Measurements from ENCODE around the gene PRKAR1B.
"Not testable (repeated sequence)": the region's sequence is repeated elsewhere in the genome, so short reads cannot be mapped to it uniquely, and the experiment has no call there.

Gene PRKAR1B

DNA sequence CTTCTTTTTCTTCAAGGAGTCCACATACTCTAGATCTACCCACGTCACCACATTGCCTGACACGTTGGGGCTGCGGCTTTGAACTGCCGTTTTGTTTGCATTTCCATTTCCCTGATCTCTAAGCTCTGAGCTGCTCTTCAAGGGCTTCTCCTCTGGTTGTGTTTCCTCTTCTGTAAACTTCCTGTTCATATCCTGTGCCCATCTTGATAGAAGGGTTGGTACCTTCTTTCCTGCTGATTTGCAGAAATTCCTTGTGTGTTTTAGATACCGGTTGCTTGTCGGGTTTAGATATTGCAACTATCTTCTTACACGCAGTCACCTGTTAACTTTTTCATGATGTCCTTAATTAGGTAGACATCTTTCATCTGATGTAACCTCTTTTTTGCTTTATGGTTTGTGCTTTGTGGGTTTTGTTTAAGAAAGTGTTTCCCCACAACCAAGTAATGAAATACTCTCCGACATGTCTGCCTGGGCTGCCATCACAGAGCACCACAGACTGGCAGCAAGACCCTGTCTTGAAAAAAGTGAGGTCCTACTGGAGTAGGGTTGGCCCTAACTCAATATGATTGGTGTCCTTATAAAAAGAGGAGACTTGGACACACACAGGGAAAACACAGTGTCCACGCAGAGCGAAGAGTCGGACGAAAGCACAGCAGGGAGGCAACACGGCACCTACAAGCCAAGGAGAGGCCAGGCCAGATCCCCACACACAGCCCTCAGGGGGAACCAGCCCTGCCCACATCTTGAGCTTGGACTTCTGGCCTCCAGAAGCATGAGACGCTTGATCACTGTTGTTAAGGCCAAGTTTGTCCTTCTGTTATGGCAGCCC is 108.3 kb downstream of the PRKAR1B start:
- DNase-seq: no peak

DNA sequence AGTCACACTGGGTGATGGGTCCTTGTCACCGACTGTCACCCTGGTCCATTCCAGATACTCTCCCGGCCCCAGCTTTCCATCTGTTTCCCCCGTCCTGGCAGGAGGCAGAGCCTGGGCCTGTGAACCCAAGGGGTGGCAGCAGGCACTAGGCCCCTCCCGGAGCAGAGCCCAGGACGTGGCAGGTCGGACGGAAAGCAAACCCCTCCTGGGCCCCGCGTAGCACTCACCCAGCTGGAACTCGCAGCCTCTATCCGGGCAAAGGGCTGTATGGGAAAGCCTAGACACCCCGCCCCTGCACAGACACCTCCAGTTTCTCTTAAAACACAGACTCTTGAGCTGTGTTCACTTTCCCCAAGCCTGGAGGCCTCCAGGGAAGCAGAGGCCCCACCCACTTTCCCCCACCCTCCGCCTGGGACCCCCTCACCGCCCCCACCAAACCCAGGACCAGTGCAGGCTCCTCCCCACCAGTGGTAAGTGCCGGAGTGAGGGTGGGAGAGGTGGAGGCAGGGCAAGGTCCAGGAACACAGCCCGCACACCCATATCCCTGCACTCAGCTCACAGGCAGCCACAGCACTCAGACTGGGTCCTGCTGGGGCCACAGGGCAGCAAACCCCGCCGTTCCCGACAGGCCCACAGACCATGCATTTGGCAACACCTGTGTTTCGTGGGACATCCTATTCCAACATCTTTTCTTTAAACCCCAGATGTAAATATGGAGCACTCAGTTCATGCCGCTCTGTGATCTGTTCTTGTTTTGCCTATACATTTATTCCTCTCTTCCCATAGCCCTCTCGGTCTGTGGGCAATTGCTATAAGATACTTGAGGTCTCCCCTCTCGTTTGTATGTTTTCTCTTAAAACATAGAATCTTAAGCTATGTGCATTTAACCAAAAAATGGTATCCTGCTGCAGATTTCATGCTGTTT is 109.2 kb downstream of the PRKAR1B start:
- no peak for DNase-seq

DNA sequence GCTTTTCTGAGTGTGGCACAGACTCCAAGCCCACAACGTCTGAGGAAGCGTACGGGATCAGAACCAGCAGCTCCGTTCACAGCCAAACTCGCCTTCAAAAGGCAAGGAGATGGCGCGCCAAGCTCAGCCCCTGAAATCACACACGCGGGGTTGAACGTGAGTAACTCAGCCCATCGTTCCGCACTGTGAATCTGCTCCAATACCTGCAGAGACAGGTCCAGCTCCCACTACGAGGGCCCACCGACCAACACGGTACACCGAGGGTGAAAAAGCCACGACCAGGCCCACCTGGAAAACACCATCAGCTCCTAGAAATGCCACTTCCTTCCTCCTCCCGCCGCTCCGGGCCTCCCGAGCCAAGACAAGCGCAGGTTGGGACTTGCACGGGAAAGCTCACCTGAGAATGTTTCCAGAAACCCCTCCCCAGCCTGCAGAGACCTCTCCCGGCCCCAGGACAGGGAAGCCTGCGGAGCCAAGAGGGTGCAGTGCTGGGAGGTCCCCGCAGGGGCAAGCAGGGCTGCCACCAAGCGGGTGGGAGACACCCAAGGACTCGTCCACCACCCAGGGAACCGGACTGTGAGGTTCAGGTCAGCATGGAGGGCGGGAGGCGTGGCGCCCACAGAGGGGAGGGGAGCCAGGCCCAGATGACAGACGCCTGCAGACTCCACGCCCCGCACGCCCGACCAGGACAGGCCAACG is 113.5 kb downstream of the PRKAR1B start:
- no peak for DNase-seq

DNA sequence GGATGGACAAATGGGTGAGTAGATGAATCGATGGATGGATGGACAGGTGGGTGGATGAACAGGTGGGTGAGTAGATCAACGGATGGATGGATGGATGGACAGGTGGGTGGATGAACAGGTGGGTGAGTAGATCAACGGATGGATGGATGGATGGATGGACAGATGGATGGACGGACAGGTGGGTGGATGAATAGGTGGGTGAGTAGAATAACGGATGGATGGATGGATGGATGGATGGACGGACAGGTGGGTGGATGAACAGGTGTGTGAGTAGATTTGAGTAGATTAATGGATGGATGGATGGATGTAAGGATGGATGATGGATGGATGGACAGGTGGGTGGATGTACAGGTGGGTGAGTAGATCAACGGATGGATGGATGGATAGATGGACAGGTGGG is 115.2 kb downstream of the PRKAR1B start:
- not testable (repeated sequence) for DNase-seq

DNA sequence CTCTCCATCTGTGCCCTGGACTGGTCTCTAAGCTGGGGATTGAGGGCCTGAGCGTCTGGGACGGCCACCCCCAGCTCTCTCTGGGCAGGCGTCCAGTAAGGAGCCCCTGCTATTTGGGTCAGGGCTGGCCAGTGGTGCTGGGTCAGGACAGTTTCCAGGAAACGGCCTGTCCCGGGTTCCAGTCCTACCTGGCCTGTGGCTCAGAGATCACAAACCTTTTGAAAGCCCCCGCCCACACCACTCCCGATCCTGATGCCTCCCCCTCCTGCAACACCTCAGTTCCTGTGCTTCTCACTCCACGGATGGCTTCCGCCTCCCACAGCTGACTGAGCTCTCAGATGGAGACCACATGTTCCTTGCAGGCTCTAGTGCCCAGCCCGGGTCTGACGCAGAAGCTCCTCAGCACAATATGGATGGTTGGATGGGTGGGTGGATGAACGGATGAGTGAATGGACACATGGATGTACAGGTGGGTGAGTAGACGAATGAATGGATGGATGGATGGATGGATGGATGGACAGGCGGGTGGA is 115.7 kb downstream of the PRKAR1B start:
- no peak for DNase-seq

DNA sequence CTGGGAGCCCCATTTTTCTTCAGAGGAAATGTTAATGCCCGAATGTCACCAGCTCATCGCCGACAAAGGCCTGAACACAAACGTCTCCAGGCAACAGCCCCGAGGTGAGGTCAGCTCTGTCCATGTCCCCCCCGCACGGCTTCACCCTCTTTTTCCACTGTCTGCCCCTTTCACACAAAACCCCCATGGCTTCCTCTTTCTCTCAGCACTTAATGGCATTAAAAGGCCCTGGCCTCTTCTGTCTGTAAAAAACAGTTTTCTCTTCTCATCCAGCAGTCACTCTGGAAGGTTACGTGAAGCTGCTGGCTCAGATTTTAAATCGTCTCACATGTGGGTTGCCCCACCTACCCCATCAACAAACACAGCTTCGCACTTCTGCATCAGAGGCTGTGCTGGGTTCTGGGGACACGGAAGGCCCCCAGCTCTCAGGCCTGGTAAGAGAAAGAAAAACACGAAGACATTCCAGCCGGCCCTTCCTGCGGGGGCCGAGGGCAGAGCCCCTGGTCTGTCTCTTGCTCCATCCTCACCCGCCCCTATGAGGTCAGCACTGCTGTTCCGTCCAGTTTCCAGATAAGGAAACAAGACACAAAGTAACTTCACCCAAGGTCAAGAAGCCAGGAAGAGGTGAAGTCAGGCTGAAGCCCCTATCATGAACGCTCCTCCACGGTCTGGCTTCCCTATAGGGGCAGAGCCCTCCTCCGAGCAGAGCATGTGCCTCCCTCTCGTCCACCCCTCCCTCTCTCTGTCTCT is 116.4 kb downstream of the PRKAR1B start:
- no peak for DNase-seq

DNA sequence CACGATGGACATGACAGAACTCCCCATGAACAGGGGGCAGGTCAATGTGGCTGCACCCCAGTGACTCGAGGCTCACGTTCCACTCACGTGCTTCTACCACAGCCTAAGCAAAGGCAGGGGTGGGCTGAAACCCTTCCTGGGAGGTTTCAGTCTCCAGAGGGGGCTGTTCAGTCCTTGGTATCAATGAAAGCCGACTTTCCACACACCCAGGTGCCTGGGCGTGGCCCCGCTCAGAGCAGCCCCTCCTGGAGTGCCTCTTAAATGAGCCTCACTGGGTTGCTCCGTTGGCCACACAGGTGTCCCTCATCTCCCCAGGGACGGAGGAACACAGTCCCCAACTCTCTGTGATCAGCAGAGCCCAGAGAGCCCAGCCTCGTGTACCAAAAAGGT is 116.9 kb downstream of the PRKAR1B start:
- DNase-seq: no peak

DNA sequence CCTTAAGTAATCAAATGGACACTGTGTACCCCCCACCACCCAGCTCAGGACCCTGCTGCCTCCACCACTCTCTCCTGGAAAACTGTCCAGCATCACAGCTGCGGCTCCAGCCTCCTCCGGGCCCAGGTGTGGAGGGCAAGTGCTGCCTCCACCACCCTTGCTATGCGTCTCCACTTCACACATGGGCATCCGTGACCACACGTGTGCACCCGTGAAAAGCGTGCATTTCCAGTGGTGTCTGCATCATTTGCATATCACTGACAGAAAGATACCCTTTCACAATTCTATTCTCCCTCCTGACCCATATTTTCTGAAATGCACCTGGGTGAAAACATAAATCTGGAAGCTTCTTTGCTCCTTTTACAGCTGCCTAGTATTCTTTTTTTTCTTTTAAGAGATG is 117.7 kb downstream of the PRKAR1B start:
- DNase-seq: no peak

DNA sequence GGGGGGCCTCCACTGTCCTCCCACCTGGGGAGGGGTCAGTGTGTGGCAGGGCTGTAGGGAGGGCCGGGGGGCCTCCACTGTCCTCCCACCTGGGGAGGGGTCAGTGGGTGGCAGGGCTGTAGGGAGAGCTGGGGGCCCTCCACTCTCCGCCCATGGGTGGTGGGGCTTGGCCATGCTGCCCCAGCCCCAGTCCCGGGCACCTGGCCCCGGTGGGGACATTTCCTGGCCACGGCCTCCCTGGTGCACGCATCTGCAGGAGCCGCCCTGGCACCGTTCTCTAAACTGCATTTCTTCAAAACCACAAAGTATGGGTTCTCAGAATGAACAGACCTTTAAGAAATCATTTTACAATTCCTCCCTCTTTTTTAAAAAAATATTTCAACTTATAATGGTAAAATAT is 118.1 kb downstream of the PRKAR1B start:
- no peak for DNase-seq

DNA sequence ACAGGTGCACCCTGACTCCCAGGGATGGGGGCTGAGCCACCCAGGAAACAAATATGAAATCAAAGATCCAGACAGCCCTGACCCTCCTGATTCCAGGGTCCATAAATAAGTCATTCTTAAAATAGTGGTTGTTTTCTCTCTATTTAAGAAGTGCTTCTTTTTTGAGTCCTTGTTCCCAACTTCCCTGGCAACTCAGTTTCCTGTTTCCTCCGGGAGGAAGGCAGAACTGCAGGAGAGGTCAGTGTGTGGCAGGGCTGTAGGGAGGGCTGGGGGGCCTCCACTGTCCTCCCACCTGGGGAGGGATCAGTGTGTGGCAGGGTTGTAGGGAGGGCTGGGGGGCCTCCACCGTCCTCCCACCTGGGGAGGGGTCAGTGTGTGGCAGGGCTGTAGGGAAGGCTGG is 118.7 kb downstream of the PRKAR1B start:
- DNase-seq: no peak

DNA sequence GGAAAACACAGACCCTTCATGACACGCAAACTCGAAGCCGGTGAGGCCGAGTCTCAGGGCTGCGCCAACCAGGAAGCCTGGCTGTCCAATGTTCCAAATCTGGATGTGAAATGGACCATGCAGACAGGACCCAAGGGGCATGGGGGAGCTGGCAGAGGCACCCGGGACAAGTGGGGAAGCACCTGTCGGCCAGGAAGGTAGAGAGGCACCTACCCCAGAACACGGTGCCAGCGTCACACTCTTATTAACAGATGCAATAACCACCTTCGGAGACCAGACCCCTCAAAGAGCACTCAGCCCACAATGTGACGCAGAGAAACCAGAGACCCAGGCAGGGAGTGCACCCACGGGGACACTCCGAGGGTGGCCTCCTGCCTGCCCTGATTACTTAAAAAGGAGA is 119.1 kb downstream of the PRKAR1B start:
- no peak for DNase-seq

DNA sequence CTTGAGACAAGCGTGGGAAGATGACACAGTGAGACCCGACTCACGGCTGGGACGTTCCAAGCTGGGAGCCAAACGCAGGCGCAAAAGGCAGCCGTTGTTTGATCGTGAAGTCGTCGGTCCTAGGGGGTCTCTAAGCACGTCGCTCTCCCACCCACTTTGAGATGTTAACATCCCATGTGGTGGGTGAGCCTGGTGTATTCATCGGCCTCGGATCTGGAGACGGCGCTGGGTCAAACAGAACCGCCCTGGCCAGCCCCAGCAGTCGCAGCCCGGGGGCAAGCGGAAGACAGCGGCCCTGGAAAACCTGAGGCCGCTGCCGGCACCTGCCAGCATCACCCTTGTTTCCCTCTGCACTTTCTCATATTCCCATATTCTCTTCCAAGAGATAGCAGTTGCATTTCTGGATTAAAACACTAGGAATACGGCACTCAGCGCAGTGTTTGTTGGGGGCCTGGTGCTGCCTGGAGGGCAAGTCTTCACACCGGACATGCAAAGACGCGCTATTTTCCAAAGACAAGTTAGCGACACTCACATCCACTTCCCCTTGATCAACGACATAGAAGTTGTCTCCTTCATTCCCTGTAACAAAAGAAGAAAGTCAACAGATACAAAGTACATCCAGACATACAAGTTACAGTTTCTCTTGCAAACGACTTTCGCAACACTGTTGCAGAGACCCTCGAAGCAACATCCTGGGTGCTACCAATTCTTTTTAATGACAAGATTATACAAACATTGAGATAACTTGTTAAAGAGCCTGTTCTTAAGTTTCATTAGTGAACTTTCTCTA is 121.2 kb downstream of the PRKAR1B start:
- no peak for DNase-seq

DNA sequence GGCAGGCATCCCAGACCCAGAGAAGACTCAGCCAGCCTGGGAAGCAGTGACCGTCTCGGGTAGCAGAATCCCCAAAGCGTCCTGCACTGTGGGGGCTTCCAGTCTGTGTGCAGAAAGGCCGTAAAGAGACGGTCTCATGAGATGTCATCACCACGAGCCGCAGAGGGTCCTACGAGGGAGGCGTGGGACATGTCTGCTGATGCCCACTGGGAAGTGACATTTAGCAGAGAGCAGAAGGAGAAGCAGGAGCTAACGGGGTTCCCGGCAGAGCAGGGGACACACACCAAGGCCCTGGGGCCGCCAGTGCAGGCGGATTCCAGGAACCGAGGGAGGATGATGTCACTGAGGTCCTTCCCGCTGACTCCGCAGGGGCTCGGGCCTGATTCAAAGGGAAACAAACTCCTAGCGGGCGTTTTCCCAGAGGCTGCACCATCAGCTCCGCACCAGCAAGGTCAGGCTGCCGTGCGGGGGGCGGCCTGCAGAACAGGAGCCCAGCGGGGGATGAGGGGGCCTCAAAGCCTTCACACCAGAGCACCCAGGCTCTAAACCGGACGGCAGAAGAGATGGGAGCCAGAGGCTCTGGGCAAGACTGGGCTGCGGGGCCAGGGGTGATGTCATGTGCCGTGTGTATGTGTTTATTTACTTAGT is 122.1 kb downstream of the PRKAR1B start:
- DNase-seq: no peak

DNA sequence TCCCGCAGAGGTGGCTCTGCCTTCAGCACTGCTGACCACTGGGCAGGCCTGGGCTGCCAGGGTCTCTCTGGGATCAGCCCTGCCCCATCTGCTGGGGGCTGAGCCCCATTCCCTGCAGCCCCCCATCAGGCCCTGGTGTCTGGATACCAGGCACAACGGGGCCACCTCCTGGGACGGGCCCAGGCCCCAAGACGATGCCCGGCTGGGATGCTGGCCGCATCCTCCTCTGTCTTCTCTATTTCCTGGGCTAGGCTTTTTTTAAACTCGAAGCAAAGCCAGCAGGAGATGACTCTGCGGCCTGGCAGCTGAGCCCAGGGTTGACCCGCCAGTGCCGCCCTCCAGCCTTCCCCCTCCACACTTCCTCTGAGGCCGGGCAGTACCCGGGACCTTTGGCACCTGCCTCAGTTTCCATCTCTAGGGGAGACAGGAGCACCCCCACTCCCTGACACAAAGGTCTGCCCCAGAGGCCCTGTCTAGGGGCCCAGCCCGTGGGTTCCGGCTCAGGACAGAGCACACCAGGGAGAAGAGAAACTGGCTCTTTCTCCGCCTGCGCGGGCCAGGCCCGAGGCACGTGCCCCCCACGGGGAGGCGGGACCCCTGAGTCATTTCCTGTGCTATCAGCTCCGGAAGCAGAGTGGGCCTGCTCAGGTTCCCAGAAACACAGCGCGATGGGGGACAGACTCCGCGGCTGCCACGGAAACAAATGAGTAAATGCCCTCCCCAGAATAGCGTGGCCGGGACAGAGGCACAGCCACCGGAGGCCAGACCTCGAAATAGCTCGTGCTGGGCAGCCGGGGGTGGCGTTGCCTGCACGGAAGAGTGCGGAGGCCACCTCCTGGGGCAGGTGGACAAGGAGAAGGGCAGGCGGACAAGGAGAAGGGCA is 122.8 kb downstream of the PRKAR1B start:
- peak; percentile 68 for DNase-seq

DNA sequence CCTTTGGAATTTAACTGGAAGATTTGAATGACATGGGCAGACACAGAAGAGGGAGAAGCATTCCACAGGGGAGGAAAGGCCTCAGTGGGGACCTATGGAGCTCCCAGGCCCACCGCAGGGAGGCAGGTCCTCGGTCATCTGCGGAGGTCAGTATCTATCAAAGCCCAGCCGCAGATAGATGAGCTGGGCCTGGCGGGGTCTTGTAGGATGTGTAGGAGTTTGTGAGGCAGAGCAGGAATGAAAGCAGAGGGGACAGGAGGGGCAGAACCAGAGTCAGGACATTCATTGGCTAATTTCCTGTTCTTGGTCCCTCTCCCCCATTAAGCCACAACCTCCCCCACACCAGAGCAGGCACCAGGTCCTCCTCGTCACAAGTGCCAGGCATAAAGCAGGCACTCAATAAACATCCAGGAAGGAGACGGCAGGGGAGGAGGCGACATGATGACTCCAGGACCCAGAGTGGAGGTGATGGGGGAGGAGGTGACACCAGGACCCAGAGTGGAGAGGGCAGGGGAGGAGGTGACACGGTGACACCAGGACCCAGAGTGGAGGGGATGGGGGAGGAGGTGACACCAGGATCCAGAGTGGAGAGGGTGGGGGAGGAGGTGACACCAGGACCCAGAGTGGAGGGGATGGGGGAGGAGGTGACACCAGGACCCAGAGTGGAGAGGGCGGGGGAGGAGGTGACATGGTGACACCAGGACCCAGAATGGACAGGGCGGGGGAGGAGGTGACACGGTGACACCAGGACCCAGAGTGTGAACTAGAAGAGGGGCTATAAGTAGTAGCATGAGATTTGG is 123.7 kb downstream of the PRKAR1B start:
- DNase-seq: no peak

DNA sequence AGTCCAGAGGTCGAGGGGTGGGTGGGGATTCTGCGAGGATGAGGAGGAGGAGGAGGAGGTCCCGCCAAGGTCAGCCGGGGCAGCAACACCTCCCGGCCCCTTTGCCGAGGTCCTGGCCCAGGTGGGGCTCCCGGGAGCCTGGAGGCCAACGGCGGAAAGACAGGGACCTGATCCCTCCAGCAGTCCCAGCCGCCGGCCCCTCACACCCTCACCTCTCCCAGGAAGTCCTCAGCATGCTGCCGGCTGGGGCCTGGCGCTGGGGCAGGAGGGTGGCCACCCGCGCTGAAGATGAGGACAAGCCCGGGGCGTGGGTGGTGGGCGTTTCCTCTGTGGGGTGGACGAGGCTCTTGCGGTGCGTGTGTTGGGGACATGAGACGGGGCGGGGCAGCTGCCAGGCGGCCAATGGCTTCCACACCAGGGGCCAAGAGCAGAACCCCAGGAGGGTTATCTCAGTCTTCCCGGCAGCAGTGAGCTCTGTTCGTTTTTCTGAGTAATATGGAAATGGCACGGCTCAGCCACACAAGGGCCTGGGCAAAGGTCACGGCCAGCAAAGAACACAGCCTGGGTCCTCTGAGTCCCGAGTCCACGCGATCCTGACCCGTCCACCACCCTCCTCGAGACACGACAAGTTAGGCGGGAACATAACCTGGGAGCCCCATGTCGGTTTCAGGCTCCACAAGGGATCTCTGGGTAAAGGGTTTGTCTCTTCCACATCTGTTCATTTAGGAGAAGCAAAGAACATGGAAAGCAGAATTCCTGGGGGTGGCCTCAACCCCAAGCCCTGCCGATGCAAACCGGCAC is 124.5 kb downstream of the PRKAR1B start:
- DNase-seq: no peak

DNA sequence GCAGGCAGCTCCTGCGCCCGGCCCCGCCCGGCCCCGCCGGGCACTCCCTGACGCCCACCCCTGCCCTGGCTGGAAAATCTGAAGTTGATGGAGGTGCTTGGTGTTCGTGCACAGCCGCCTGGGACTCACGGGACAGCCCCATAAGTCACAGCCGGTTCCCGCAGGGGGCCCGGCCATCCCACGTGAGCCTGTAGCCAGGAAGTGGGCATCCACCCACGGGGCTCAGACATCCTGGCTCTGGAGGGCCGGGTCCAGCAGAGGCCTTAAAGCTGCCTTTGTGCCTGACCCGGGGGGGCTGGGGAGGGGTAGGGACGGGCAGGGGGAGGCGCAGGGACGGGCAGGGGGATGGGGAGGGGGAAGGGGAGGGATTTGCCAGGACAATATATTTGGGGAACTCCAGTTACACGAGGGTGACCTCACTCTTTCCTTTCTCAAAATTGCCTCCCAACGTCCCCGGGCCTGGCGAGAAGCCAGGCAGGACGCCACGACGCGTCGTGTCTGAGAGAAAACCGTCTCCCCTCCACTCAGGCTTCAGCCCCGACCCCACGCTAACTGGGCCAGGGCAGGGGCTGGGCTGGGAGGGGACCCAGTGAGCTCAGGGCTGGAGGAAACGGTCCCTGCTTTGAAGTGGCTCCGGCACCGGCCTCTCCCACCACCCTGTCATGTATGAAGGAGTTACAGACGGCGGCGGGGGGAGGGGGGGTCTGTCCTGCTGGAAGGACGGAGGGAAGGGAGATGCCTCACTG is 125.3 kb downstream of the PRKAR1B start:
- DNase-seq: no peak

Data from fibroblast of upper back skin (primary cell).